Keratinocyte (primary cell): Measurements from ENCODE around the gene STX19. TPM values are rescaled to one million over a fixed set of nuclear protein-coding genes. Genes with fewer than 3 reads are reported as not detected.

ENCODE experiments used
- DNase-seq: peaks from one replicate; pipeline ENCODE4 v3.0.0-alpha.2; 2011; ENCODE audit warnings: low read depth, missing footprints, low spot score
- FAIRE-seq: peaks from 2 replicates; lab custom pipeline; 2011; peaks lifted over from hg19 to GRCh38; lab: Jason Lieb, UNC
- H2AFZ ChIP-seq: 2 replicates; pipeline ENCODE4 v1.6.0; 2012; ENCODE audit warnings: low read length, control low read depth, inconsistent platforms; ENCODE audit not compliant: control insufficient read depth
- H3K27ac ChIP-seq: 2 replicates; pipeline ENCODE4 v1.5.1; 2011; ENCODE audit warnings: low read length; ENCODE audit not compliant: control insufficient read depth, insufficient read depth
- H3K27me3 ChIP-seq: 3 replicates; pipeline ENCODE4 v1.6.0; 2011; ENCODE audit warnings: low read length; ENCODE audit not compliant: control insufficient read depth, insufficient read depth; ENCODE audit errors: extremely low read depth
- H3K36me3 ChIP-seq, 2 experiments: 2 replicates in 1 of 2; 3 replicates in 1 of 2; pipeline ENCODE4 v1.5.1; 2011; ENCODE audit warnings: low read length in 2 of 2, mild to moderate bottlenecking in 1 of 2; ENCODE audit not compliant: control insufficient read depth in 2 of 2, insufficient read depth in 2 of 2; ENCODE audit errors: extremely low read depth in 1 of 2
- H3K4me1 ChIP-seq: 3 replicates; pipeline ENCODE4 v1.5.1; 2011; ENCODE audit warnings: low read length; ENCODE audit not compliant: control insufficient read depth, insufficient read depth; ENCODE audit errors: extremely low read depth
- H3K4me2 ChIP-seq: 3 replicates; pipeline ENCODE4 v1.6.0; 2011; ENCODE audit warnings: low read depth, low read length; ENCODE audit not compliant: control insufficient read depth, insufficient read depth; ENCODE audit errors: extremely low read depth
- H3K4me3 ChIP-seq, 3 experiments: fragments of 200-600 bp in 1 of 3; sonication (generic) in 1 of 3; 2 replicates in 2 of 3; 3 replicates in 1 of 3; pipeline ENCODE4 v1.5.1; 2011 to 2016; ENCODE audit warnings: low read length in 3 of 3, mild to moderate bottlenecking in 3 of 3, control low read depth in 2 of 3, inconsistent platforms in 1 of 3, low read depth in 1 of 3, mixed read lengths in 1 of 3, mixed run types in 1 of 3, moderate library complexity in 1 of 3; ENCODE audit not compliant: control insufficient read depth in 2 of 3, insufficient read depth in 2 of 3; ENCODE audit errors: extremely low read depth in 1 of 3
- H3K79me2 ChIP-seq: 2 replicates; pipeline ENCODE4 v1.6.0; 2012; ENCODE audit warnings: low read length; ENCODE audit not compliant: control insufficient read depth, insufficient read depth
- H3K9ac ChIP-seq: 3 replicates; pipeline ENCODE4 v1.6.0; 2011; ENCODE audit warnings: low read length; ENCODE audit not compliant: control insufficient read depth, insufficient read depth; ENCODE audit errors: extremely low read depth
- H3K9me1 ChIP-seq: 3 replicates; pipeline ENCODE4 v1.6.0; 2011; ENCODE audit warnings: low read length; ENCODE audit not compliant: control insufficient read depth, insufficient read depth; ENCODE audit errors: extremely low read depth
- H3K9me3 ChIP-seq: 2 replicates; pipeline ENCODE4 v1.5.1; 2012; ENCODE audit warnings: low read depth, low read length; ENCODE audit not compliant: control insufficient read depth
- H4K20me1 ChIP-seq: 3 replicates; pipeline ENCODE4 v1.6.0; 2011; ENCODE audit warnings: low read length; ENCODE audit not compliant: control insufficient read depth, insufficient read depth; ENCODE audit errors: extremely low read depth
- CTCF ChIP-seq, 3 experiments: IDR thresholded peaks in 1 of 3; conservative IDR thresholded peaks in 1 of 3; optimal IDR thresholded peaks in 1 of 3; 2 replicates in 2 of 3; 3 replicates in 1 of 3; pipeline versions ENCODE3 to v1.5.1; 2011; ENCODE audit warnings: low read length in 3 of 3, mild to moderate bottlenecking in 3 of 3, moderate library complexity in 2 of 3, control low read depth in 1 of 3, inconsistent platforms in 1 of 3; ENCODE audit not compliant: insufficient read depth in 2 of 3; ENCODE audit errors: extremely low read depth in 1 of 3
- EZH2 ChIP-seq: IDR thresholded peaks from one replicate; pipeline ENCODE4 v1.6.1; 2012; ENCODE audit warnings: inconsistent platforms, mild to moderate bottlenecking, low read length, moderate library complexity
- dilution Hi-C: fragments of 300-500 bp; cut with MboI; formaldehyde crosslinking; loops from one replicate; pipeline ENCODE4 v1.7.0; 2020; ENCODE audit warnings: low sequenced_read_pairs; ENCODE audit not compliant: extremely low pct_ligation_motif_present
- polyA plus RNA-seq, 5 experiments: library from polyadenylated mRNA; depleted of rRNA in 3 of 5; stranded (reverse) in 3 of 5; stranded (forward) in 1 of 5; unstranded in 1 of 5; fragments of >200 nt; gene quantifications; 1 replicate in 1 of 5; 2 replicates in 3 of 5; 3 replicates in 1 of 5; pipeline versions ENCODE4 v1.2.1 to v1.2.3, GENCODE V29; 2011 to 2012; ENCODE audit warnings: missing spikeins in 2 of 5, low read depth in 1 of 5, low replicate concordance in 1 of 5

STX19 gene
- polyA plus RNA-seq, 1 donor (not counting 4 experiments of a cell fraction or from before 2014, with no cell fraction given) = 0.30 TPM

GRCh38 chr3:94071713-94072284, 43.4 kb upstream of the STX19 start:
- no peaks in the 10 kb centered on the region for H3K9me1 ChIP-seq
- H3K9ac ChIP-seq = no peak overlapping the region
- no peak overlapping the region for H3K4me3 ChIP-seq
- H3K27me3 ChIP-seq = no peaks in the 10 kb centered on the region
- no peaks in the 10 kb centered on the region for H3K9me3 ChIP-seq
- FAIRE-seq = no peak
- no peak for DNase-seq
- no peak overlapping the region for H3K27ac ChIP-seq
- H3K36me3 ChIP-seq = peaks cover 0 to 3% of the 10 kb centered on the region in 2 experiments
- dilution Hi-C loops = no loop called here
- TF ChIP-seq CTCF (optimal IDR thresholded peaks at IDR 0.05 in 1 of 3, IDR thresholded peaks at IDR 0.05 in 1 of 3, conservative IDR thresholded peaks at IDR 0.05 in 1 of 3; ENCODE audit: extremely low read depth in 1 of 3, insufficient read depth in 2 of 3, low read length in 3 of 3) (no peak), EZH2 (no peak)
- H3K4me2 ChIP-seq = no peak overlapping the region
- no peak overlapping the region for H2AFZ ChIP-seq
- no peaks in the 10 kb centered on the region for H3K79me2 ChIP-seq
- no peaks in the 10 kb centered on the region for H3K4me1 ChIP-seq
- H4K20me1 ChIP-seq = no peaks in the 10 kb centered on the region

GRCh38 chr3:94070341-94070911, 42.0 kb upstream of the STX19 start:
- Histone ChIP-seq H3K9me1 (no peaks in the 10 kb centered on the region), H3K36me3 (peaks cover 0 to 3% of the 10 kb centered on the region in 2 experiments), H2AFZ (no peak overlapping the region), H3K4me2 (no peak overlapping the region), H3K27me3 (no peaks in the 10 kb centered on the region), H3K79me2 (no peaks in the 10 kb centered on the region), H3K9me3 (no peaks in the 10 kb centered on the region), H3K9ac (no peak overlapping the region), H3K4me3 (no peak overlapping the region), H3K4me1 (no peaks in the 10 kb centered on the region), H4K20me1 (no peaks in the 10 kb centered on the region), H3K27ac (no peak overlapping the region)
- no peak for DNase-seq
- no peak for FAIRE-seq
- dilution Hi-C loops = no loop called here
- TF ChIP-seq EZH2 (no peak), CTCF (optimal IDR thresholded peaks at IDR 0.05 in 1 of 3, IDR thresholded peaks at IDR 0.05 in 1 of 3, conservative IDR thresholded peaks at IDR 0.05 in 1 of 3; ENCODE audit: extremely low read depth in 1 of 3, insufficient read depth in 2 of 3, low read length in 3 of 3) (no peak)
